HL-60 (cell line): ENCODE results near the gene TAS2R20.

ENCODE experiments used
- CTCF ChIP-seq: IDR thresholded peaks from one replicate; pipeline ENCODE4 v1.5.1; 2011; ENCODE audit warnings: low read length, control low read depth, inconsistent platforms; ENCODE audit not compliant: insufficient read depth
- GABPA ChIP-seq: IDR thresholded peaks from 2 replicates; pipeline ENCODE4 v1.6.1; 2012; ENCODE audit warnings: low read depth

GRCh38 chr12:11031307-11031706, 33.2 kb upstream of the TAS2R20 start, which contains the start of gene TAS2R31:
- TF ChIP-seq CTCF (no peak), GABPA (no peak)
